GM23338 (cell line): ENCODE measurements around the gene GRID2. TPM values are rescaled to one million over a fixed set of nuclear protein-coding genes. Genes with fewer than 3 reads are reported as not detected.

Experiments used
- EZH2phosphoT487 ChIP-seq: fragments of 200-600 bp; sonication (generic); IDR thresholded peaks from one replicate; pipeline ENCODE4 v1.8.1; 2018; ENCODE audit warnings: antibody characterized with exemption; ENCODE audit not compliant: unreplicated experiment
- JUNB ChIP-seq: IDR thresholded peaks from one replicate; pipeline ENCODE4 v1.6.1; 2016; ENCODE audit warnings: antibody characterized with exemption; ENCODE audit not compliant: unreplicated experiment
- REST ChIP-seq: IDR thresholded peaks from one replicate; pipeline ENCODE4 v1.6.1; 2018; ENCODE audit warnings: antibody characterized with exemption; ENCODE audit not compliant: unreplicated experiment
- STAT1 ChIP-seq: IDR thresholded peaks from one replicate; pipeline ENCODE4 v1.6.1; 2016; ENCODE audit warnings: antibody characterized with exemption; ENCODE audit not compliant: unreplicated experiment
- ZNF114 ChIP-seq: fragments of 250-450 bp; sonication (Bioruptor Pico); IDR thresholded peaks from 2 replicates; pipeline ENCODE4 v1.5.0; 2020; ENCODE audit warnings: mild to moderate bottlenecking, moderate library complexity
- polyA plus RNA-seq: library from polyadenylated mRNA; unstranded; fragments of >200 nt; fragmentation: Nextera tagmentation; extraction: Ambion mirVana; gene quantifications from 2 replicates; pipeline ENCODE4 v1.2.1, GENCODE V29; 2016
- total RNA-seq: library from RNA; depleted of rRNA; stranded (reverse); fragments of >200 nt; shearing (Covaris generic); gene quantifications from 2 replicates; pipeline ENCODE4 v1.2.3, GENCODE V29; 2014
- TF ChIP-seq, protein P1 (sequence below): fragments of 250-450 bp; sonication (Bioruptor Pico); IDR thresholded peaks from 2 replicates; pipeline ENCODE4 v1.5.0; 2020; ENCODE audit warnings: mild to moderate bottlenecking, moderate library complexity
- TF ChIP-seq, protein P2 (sequence below), 2 experiments: fragments of 200-600 bp in 1 of 2; sonication (generic) in 1 of 2; conservative IDR thresholded peaks; 2 replicates each; pipeline versions ENCODE4 v1.5.1 to v1.6.1; 2016 to 2017; ENCODE audit warnings: antibody characterized with exemption in 2 of 2, low read depth in 2 of 2, mild to moderate bottlenecking in 2 of 2, moderate library complexity in 1 of 2

GRID2 gene
- total and polyA plus RNA-seq, 2 experiments from 2014 or later: 19.9 to 65.4 TPM

DNA sequence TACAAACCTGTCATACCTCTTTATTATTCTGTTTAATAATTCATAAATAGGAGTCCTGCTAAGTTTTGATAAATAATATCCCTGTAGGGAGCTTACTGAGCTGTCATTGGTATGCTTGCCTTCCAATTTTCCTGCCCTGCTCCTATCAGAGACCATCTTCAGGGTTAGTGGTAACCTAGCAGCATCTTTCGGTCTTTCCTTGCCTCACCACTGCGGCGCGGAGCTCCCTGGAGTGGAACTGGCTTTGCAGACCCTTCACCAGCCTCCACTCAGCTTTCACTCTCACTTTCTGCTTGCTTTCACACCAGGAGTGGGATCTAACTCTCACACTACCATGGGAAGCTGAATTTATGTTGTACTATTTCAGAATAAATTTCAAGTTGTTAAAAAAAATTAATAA lies 1043.1 kb downstream of the GRID2 start (continued):
- TF ChIP-seq, protein P1, sequence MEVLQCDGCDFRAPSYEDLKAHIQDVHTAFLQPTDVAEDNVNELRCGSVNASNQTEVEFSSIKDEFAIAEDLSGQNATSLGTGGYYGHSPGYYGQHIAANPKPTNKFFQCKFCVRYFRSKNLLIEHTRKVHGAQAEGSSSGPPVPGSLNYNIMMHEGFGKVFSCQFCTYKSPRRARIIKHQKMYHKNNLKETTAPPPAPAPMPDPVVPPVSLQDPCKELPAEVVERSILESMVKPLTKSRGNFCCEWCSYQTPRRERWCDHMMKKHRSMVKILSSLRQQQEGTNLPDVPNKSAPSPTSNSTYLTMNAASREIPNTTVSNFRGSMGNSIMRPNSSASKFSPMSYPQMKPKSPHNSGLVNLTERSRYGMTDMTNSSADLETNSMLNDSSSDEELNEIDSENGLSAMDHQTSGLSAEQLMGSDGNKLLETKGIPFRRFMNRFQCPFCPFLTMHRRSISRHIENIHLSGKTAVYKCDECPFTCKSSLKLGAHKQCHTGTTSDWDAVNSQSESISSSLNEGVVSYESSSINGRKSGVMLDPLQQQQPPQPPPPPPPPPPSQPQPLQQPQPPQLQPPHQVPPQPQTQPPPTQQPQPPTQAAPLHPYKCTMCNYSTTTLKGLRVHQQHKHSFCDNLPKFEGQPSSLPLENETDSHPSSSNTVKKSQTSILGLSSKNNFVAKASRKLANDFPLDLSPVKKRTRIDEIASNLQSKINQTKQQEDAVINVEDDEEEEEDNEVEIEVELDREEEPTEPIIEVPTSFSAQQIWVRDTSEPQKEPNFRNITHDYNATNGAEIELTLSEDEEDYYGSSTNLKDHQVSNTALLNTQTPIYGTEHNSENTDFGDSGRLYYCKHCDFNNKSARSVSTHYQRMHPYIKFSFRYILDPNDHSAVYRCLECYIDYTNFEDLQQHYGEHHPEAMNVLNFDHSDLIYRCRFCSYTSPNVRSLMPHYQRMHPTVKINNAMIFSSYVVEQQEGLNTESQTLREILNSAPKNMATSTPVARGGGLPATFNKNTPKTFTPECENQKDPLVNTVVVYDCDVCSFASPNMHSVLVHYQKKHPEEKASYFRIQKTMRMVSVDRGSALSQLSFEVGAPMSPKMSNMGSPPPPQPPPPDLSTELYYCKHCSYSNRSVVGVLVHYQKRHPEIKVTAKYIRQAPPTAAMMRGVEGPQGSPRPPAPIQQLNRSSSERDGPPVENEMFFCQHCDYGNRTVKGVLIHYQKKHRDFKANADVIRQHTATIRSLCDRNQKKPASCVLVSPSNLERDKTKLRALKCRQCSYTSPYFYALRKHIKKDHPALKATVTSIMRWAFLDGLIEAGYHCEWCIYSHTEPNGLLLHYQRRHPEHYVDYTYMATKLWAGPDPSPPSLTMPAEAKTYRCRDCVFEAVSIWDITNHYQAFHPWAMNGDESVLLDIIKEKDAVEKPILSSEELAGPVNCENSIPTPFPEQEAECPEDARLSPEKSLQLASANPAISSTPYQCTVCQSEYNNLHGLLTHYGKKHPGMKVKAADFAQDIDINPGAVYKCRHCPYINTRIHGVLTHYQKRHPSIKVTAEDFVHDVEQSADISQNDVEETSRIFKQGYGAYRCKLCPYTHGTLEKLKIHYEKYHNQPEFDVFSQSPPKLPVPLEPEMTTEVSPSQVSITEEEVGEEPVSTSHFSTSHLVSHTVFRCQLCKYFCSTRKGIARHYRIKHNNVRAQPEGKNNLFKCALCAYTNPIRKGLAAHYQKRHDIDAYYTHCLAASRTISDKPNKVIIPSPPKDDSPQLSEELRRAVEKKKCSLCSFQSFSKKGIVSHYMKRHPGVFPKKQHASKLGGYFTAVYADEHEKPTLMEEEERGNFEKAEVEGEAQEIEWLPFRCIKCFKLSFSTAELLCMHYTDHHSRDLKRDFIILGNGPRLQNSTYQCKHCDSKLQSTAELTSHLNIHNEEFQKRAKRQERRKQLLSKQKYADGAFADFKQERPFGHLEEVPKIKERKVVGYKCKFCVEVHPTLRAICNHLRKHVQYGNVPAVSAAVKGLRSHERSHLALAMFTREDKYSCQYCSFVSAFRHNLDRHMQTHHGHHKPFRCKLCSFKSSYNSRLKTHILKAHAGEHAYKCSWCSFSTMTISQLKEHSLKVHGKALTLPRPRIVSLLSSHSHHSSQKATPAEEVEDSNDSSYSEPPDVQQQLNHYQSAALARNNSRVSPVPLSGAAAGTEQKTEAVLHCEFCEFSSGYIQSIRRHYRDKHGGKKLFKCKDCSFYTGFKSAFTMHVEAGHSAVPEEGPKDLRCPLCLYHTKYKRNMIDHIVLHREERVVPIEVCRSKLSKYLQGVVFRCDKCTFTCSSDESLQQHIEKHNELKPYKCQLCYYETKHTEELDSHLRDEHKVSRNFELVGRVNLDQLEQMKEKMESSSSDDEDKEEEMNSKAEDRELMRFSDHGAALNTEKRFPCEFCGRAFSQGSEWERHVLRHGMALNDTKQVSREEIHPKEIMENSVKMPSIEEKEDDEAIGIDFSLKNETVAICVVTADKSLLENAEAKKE: no peak
- TF ChIP-seq ZNF114 (CRISPR knock-in tag) (no peak), REST (no peak), STAT1 (no peak), EZH2phosphoT487 (no peak), JUNB (no peak)
- TF ChIP-seq, protein P2, sequence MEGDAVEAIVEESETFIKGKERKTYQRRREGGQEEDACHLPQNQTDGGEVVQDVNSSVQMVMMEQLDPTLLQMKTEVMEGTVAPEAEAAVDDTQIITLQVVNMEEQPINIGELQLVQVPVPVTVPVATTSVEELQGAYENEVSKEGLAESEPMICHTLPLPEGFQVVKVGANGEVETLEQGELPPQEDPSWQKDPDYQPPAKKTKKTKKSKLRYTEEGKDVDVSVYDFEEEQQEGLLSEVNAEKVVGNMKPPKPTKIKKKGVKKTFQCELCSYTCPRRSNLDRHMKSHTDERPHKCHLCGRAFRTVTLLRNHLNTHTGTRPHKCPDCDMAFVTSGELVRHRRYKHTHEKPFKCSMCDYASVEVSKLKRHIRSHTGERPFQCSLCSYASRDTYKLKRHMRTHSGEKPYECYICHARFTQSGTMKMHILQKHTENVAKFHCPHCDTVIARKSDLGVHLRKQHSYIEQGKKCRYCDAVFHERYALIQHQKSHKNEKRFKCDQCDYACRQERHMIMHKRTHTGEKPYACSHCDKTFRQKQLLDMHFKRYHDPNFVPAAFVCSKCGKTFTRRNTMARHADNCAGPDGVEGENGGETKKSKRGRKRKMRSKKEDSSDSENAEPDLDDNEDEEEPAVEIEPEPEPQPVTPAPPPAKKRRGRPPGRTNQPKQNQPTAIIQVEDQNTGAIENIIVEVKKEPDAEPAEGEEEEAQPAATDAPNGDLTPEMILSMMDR (conservative IDR thresholded peaks at IDR 0.05; ENCODE audit: low read depth in 2 of 2): no peak
